ENCODE results near the gene KLHL14. TPM values are rescaled to one million over a fixed set of nuclear protein-coding genes. Genes with fewer than 3 reads are reported as not detected.

Gene KLHL14
- total RNA-seq, 2 experiments from 2014 or later: 0.57 to 2.8 TPM

- ChIA-PET CTCF (ENCODE audit: unreplicated experiment) (no interaction called here), POLR2A (interaction anchor here (1.0 kb wide), 1 partner anchor 24 kb away, joined by 4 read pairs; no protein-coding TSS in a partner anchor)
- Histone ChIP-seq H3K27ac (ENCODE audit: low read depth, low read length, poor library complexity, severe bottlenecking) (no peak overlapping the region), H3K9me2 (ENCODE audit: insufficient read depth, low read length) (no peaks in the 10 kb centered on the region), H3K4me2 (ENCODE audit: low read length) (no peak overlapping the region), H3K9me3 (ENCODE audit: low read length) (no peaks in the 10 kb centered on the region), H3K79me2 (ENCODE audit: insufficient read depth, low read depth, low read length) (no peaks in the 10 kb centered on the region), H3K4me1 (ENCODE audit: insufficient read depth, low read length, poor library complexity, severe bottlenecking) (peaks cover 4% of the 10 kb centered on the region), H3K4me3 (ENCODE audit: low read depth, low read length, poor library complexity, severe bottlenecking) (no peak overlapping the region), H3K36me3 (ENCODE audit: insufficient read depth, low read length) (no peaks in the 10 kb centered on the region), H2AFZ (ENCODE audit: low read length) (no peak overlapping the region), H4K20me1 (ENCODE audit: insufficient read depth, low read length) (no peaks in the 10 kb centered on the region)
- no peak for DNase-seq (ENCODE audit: low spot score)
- no peak for TF ChIP-seq EZH2phosphoT487 (IDR thresholded peaks at IDR 0.05; ENCODE audit: borderline replicate concordance, low read depth, low read length)
- TF ChIP-seq, protein P1, sequence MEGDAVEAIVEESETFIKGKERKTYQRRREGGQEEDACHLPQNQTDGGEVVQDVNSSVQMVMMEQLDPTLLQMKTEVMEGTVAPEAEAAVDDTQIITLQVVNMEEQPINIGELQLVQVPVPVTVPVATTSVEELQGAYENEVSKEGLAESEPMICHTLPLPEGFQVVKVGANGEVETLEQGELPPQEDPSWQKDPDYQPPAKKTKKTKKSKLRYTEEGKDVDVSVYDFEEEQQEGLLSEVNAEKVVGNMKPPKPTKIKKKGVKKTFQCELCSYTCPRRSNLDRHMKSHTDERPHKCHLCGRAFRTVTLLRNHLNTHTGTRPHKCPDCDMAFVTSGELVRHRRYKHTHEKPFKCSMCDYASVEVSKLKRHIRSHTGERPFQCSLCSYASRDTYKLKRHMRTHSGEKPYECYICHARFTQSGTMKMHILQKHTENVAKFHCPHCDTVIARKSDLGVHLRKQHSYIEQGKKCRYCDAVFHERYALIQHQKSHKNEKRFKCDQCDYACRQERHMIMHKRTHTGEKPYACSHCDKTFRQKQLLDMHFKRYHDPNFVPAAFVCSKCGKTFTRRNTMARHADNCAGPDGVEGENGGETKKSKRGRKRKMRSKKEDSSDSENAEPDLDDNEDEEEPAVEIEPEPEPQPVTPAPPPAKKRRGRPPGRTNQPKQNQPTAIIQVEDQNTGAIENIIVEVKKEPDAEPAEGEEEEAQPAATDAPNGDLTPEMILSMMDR (conservative IDR thresholded peaks at IDR 0.05; ENCODE audit: low read length): no peak
- no TSS peak for BruUV-seq (replicated peaks)
- intact Hi-C loops (cut with micrococcal nuclease; ENCODE audit: unreplicated experiment): no loop called here
Observed at GRCh38 chr18:32779010-32779409, 6.2 kb upstream of the KLHL14 start.

DNA sequence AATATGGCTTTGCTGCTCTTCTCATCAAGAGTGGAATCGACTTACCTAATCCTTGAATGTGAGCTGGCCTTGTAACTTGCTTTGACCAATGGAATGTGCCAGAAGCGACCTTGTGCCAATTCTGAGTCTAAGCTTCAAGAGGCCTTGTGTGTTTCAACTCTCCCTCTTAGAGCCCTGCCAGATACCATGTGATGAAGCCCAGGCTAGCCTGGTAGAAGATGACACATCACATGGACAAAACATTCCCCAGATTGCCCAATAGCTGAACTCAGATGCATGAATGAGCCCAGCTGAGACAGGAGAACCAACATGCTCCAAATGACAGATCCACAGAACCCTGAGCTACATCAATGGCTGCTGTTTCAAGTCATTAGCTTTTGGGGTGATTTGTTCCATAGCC lies 4.2 kb upstream of the KLHL14 start:
- BruUV-seq (replicated peaks): no TSS peak
- H3K4me3 ChIP-seq (ENCODE audit: low read depth, low read length, poor library complexity, severe bottlenecking): no peak overlapping the region
- no peaks in the 10 kb centered on the region for H3K9me2 ChIP-seq (ENCODE audit: insufficient read depth, low read length)
- H3K79me2 ChIP-seq (ENCODE audit: insufficient read depth, low read depth, low read length): no peaks in the 10 kb centered on the region
- no peaks in the 10 kb centered on the region for H3K9me3 ChIP-seq (ENCODE audit: low read length)
- intact Hi-C loops (cut with micrococcal nuclease; ENCODE audit: unreplicated experiment): no loop called here
- no peak overlapping the region for H3K4me2 ChIP-seq (ENCODE audit: low read length)
- TF ChIP-seq, protein P1 (conservative IDR thresholded peaks at IDR 0.05; ENCODE audit: low read length): no peak
- no peak for TF ChIP-seq EZH2phosphoT487 (IDR thresholded peaks at IDR 0.05; ENCODE audit: borderline replicate concordance, low read depth, low read length)
- H3K36me3 ChIP-seq (ENCODE audit: insufficient read depth, low read length): no peaks in the 10 kb centered on the region
- peaks cover 22% of the 10 kb centered on the region for H3K4me1 ChIP-seq (ENCODE audit: insufficient read depth, low read length, poor library complexity, severe bottlenecking)
- H4K20me1 ChIP-seq (ENCODE audit: insufficient read depth, low read length): no peaks in the 10 kb centered on the region
- ChIA-PET POLR2A (interaction anchor here (1.1 to 1.9 kb wide), 2 partner anchors 10 to 146 kb away, joined by 3 to 12 read pairs; no protein-coding TSS in a partner anchor), CTCF (ENCODE audit: unreplicated experiment) (no interaction called here)
- H2AFZ ChIP-seq (ENCODE audit: low read length): no peak overlapping the region
- no peak for DNase-seq (ENCODE audit: low spot score)
- no peak overlapping the region for H3K27ac ChIP-seq (ENCODE audit: low read depth, low read length, poor library complexity, severe bottlenecking)

GRCh38 chr18:32776561-32776960 lies 3.7 kb upstream of the KLHL14 start:
- H3K79me2 ChIP-seq (ENCODE audit: insufficient read depth, low read depth, low read length): no peaks in the 10 kb centered on the region
- no peaks in the 10 kb centered on the region for H3K9me2 ChIP-seq (ENCODE audit: insufficient read depth, low read length)
- no peak for DNase-seq (ENCODE audit: low spot score)
- H4K20me1 ChIP-seq (ENCODE audit: insufficient read depth, low read length): no peaks in the 10 kb centered on the region
- TF ChIP-seq, protein P1 (conservative IDR thresholded peaks at IDR 0.05; ENCODE audit: low read length): no peak
- TF ChIP-seq EZH2phosphoT487 (IDR thresholded peaks at IDR 0.05; ENCODE audit: borderline replicate concordance, low read depth, low read length): no peak
- no peak overlapping the region for H3K27ac ChIP-seq (ENCODE audit: low read depth, low read length, poor library complexity, severe bottlenecking)
- H3K36me3 ChIP-seq (ENCODE audit: insufficient read depth, low read length): no peaks in the 10 kb centered on the region
- H3K4me2 ChIP-seq (ENCODE audit: low read length): no peak overlapping the region
- no peak overlapping the region for H2AFZ ChIP-seq (ENCODE audit: low read length)
- ChIA-PET POLR2A (interaction anchor here (0.7 to 1.9 kb wide), 2 partner anchors 11 kb away, joined by 3 to 12 read pairs; no protein-coding TSS in a partner anchor), CTCF (ENCODE audit: unreplicated experiment) (no interaction called here)
- peaks cover 22% of the 10 kb centered on the region for H3K4me1 ChIP-seq (ENCODE audit: insufficient read depth, low read length, poor library complexity, severe bottlenecking)
- no peaks in the 10 kb centered on the region for H3K9me3 ChIP-seq (ENCODE audit: low read length)
- intact Hi-C loops (cut with micrococcal nuclease; ENCODE audit: unreplicated experiment): no loop called here
- no TSS peak for BruUV-seq (replicated peaks)
- H3K4me3 ChIP-seq (ENCODE audit: low read depth, low read length, poor library complexity, severe bottlenecking): no peak overlapping the region

Measured in OCI-LY7 (cell line).